HG03159 (cell line): Measurements from ENCODE around the gene ZNF439.
A peak's percentile ranks its signal among the peaks of the same experiment; 100 is the strongest.
"Not testable (repeated sequence)": the region's sequence is repeated elsewhere in the genome, so short reads cannot be mapped to it uniquely, and the experiment has no call there.

Experiments used
- ATAC-seq: cut with Tn5 transposase; IDR thresholded peaks from one replicate; pipeline ENCODE4 v1.9.1; 2021; ENCODE audit warnings: mild to moderate bottlenecking, moderate library complexity; ENCODE audit not compliant: unreplicated experiment

Gene ZNF439

DNA sequence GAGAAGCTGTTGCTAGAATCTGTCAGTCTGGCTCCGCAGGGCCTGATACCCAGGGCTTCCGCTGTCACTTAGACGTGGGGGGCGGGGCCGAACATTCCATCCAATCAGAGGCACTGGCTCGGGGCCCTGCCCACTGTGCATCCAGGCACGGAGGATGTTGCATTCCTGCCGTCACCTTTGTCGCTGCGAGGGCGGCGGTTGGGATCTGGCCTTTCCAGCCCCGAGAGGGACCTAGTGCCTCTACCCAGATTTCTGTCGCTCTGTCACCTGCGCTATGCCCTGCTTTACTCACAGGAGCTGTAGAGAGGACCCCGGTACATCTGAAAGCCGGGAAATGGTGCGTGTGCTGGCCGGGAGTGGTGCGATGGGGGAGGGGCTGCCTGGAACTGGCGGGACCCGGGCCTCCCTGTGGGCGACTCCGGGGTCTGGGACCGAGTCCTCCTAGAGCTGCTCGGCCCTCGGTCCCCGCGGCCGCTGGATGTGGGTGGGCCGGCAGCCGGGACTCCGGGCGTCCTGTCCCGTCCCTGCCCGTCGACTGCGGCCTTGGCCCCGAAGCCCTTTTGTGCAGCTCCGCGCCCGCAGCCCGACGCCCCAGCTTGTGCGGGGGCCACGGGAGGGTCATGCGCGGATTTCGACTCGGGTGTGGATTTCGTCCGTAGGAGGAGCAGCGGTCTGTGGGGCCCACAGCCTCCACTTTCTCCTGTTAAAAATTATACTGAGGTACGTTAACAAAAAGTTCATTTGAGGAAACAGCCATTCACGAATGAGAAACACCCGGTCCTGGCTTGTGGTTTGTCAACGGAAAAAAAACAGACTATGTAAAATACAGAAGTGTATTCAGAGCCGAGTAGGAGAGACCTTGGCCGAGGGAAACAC lies at the start of gene ZNF439:
ZNF439 (plus strand) TSS at position 133 of the 876 bp plus-strand sequence; CDS start at position 275, 142 bp downstream.
- no peak for ATAC-seq

DNA sequence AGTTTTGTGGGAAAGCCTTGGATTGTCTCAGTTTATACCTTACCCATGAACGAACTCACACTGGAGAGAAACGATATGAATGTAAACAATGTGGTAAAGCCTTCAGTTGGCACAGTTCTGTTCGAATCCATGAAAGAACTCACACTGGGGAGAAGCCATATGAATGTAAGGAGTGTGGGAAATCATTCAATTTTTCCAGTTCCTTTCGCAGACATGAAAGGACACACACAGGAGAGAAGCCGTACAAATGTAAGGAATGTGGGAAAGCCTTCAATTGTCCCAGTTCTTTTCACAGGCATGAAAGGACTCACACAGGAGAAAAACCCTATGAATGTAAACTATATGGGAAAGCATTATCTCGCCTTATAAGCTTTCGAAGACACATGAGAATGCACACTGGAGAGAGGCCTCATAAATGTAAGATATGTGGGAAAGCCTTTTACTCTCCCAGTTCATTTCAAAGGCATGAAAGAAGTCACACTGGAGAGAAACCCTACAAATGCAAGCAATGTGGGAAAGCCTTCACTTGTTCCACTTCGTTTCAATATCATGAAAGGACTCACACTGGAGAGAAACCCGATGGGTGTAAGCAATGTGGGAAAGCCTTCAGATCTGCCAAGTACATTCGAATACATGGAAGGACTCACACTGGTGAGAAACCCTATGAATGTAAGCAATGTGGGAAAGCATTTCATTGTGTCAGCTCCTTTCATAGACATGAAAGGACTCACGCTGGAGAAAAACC lies 42.0 kb upstream of the ZNF439 start:
- ATAC-seq = no peak

DNA sequence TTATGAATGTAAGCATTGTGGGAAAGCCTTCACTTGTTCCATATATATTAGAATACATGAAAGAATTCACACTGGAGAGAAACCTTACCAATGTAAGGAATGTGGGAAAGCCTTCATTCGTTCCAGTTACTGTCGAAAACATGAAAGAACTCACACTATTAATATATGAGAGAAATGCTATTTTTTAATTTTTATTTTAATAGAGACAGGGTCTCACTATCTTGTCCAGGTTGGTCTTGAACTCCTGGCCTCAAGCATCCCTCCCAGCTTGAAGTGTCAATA lies 41.5 kb upstream of the ZNF439 start:
- no peak for ATAC-seq

DNA sequence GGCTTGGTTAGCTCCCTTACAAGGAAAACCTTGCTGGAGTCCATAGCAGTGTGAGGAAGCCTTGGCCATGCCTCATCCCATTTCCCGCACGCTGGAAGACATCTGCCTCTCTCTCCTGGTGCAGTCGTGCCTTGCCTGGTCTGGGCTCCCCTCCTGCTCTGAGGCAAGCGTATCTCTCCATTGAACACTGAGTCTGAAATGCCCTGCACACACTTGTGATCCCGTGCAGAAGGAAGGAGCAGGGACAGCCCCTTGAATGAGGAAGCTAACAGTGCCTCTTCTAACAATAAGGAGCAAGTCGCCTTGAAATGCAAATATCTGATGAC lies 34.9 kb upstream of the ZNF439 start:
- ATAC-seq = peak; percentile 39

DNA sequence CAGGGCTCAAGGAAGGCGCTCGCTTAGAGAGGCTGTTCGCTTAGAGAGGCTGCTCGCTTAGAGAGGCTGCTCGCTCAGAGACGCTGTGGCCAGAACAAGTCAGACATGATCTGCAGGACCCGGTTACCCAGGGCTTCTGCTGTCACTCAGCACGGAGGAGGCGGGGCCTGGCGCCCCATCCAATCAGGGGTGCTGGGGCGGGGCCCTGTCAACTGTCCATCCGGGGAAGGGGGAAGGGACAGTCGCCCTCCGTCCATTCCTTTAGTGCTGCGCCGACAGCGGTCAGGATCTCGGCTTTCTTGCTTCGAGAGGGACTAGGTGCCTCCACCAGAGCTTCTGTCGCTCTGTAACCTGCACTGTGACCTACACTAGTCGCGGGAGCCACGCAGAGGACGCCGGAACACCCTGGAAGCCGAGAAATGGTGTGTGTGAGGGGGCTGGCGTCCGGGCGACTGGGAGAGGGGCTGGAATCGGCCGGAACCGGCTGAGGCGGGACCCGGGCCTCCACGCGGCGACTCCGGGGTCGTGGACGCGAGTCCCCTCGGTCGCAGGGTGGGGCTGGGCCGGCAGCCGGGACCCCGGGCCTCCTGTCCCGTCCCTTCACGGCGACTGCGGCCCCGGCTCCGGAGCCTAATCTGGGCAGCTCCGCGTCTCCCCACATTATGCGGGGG lies 34.4 kb upstream of the ZNF439 start, which contains the start of gene ZNF440:
ZNF440 (plus strand) TSS at position 245 of the 671 bp plus-strand sequence; CDS start at position 420, 175 bp downstream.
- peak; percentile 99 for ATAC-seq

DNA sequence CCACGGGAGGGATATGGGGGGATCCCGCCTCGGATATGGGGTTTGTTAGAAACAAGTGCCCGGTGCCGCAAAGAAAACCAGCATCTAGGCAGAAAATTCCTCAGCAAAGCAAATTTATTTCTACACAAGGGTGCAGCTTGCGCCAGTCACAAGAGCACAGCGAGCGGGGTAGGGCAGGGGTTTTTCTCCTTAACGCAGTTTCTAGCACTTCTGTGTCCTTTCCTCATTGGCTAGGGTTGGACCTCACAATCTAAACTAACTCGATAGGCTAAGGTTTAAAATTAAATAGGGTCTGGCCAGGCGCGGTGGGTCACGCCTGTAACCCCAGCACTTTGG lies 33.9 kb upstream of the ZNF439 start:
- ATAC-seq = no peak

DNA sequence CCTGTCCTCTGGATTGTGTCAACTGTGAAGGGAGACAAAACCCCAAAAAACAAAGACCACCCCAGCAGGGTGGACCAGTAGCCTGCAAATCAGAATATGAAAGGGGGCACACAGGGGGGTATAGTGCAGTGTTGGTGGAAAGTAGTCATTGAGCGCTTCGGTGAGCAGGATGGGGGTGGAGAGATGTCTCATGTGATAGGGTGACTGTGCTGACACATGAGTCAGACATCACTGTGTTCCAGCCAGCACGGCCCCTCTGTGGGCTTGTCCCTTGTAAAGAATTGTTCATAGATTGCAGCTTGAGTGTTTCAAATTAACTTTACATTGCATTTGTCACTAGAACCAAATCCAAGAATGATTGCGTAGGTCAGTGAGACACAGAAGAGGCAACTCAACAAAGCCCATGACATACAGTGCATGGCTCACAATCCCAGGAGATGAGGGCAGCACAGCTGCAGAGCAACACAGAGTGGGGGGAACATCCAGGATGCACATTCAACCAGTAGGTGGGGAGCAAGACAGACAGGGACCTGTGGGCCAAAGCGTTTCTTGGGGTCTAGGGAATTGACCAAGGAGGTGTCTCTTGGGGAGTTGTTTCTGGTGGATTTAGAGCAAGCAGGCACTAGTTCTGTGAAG lies 26.9 kb upstream of the ZNF439 start:
- no peak for ATAC-seq

DNA sequence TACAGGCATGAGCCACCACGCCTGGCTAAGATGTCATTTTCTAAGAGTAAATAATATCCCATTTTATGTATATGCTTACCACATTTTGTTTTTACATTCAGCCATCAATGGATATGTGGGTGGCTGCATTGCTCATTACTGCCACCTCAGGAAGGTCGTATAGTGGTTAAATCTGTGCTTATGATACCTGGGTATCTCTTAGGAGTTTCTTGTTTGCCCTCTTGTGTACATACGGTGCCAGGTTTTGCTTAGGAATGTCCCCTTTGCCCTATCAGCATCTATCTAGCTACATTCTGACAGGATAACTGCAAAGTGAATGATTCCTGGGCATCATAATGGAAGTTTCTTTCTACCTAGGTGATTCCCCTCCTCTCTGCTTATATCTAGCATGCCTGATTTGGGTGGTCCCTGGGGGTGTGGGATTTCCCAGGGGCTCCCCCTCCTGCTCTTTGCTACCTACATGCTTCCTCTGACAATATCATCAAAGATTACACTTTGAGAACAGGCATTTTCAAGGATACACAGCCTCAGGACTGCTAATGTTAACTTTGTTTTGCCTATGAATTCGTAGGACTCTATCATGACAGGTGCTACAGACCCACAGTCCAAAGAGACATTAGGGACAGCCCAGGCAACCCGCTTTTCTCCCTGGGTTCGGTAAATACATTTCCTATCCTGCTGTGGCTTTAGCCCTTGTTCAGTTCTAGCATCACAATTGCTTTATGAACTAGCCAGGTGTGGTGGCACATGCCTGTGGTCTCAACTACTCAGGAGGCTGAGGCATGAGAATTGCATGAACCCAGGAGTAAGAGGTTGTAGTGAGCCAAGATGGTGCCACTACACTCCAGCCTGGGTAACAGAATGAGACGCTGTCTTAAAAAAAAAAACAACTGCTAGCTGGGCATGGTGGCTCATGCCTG lies 19.3 kb upstream of the ZNF439 start:
- ATAC-seq = not testable (repeated sequence)

DNA sequence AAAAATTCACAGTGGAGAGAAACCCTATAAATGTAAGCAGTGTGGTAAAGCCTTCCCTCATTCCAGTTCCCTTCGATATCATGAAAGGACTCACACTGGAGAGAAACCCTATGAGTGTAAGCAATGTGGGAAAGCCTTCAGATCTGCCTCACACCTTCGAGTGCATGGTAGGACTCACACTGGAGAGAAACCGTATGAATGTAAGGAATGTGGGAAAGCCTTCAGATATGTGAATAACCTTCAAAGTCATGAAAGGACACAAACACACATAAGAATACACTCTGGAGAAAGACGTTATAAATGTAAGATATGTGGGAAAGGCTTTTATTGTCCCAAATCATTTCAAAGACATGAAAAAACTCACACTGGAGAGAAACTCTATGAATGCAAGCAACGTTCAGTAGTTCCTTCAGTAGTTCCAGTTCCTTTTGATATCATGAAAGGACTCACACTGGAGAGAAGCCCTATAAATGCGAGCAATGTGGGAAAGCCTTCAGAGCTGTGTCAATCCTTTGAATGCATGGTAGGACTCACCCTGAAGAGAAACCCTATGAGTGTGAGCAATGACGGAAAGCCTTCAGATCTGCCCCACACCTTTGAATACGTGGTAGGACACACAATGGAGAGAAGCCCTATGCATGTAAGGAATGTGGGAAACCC lies 16.1 kb upstream of the ZNF439 start:
- no peak for ATAC-seq

DNA sequence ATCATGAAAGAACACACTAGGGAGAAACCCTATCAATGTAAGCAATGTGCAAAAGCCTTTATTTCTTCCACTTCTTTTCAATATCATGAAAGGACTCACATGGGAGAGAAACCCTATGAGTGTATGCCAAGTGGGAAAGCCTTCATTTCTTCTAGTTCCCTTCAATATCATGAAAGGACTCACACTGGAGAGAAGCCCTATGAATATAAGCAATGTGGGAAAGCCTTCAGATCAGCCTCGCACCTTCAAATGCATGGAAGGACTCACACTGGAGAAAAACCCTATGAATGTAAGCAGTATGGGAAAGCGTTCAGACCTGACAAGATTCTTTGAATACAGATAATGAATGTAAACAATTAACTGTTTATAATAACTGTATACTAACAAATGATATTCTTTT lies 15.0 kb upstream of the ZNF439 start:
- no peak for ATAC-seq

DNA sequence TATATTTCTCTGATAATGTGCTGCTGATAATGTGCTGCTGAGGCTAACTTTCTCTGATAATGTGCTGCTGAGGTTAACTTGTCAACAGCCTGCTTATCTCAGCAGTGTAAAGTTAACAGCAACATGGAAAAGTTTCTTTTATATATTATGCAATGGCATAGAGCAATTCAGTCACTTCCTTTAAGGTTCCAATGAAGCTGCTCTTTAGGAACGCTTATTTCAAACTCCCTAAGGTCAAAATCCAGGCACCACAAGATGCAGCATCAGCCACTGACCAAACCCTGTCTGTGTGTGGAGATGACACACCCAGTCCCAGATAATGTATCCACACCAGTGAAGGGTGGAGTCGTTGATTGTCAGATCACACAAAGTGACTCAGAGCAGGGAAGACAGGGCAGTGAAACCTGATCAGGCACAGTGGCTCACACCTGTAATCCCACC lies 12.9 kb upstream of the ZNF439 start:
- not testable (repeated sequence) for ATAC-seq

DNA sequence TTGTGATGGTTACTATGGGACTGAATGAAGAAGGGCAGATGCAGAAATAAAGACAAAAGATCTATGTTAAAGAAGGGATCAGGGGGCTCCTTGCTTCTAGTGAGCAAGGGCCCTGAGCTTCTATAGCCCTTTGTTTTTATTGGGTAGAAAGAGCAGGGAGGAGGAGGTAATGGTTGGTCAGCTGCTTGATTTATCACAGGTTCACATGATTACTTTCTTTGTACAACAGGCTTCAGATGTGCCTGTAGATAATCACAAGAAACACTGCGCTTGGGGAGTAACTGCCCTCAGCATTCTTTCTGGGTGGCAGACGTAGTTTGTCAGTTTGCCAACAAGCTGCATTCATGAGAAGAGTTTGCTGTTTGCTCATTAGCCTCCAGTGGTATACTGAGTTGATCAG lies 4.8 kb upstream of the ZNF439 start:
- ATAC-seq = no peak

DNA sequence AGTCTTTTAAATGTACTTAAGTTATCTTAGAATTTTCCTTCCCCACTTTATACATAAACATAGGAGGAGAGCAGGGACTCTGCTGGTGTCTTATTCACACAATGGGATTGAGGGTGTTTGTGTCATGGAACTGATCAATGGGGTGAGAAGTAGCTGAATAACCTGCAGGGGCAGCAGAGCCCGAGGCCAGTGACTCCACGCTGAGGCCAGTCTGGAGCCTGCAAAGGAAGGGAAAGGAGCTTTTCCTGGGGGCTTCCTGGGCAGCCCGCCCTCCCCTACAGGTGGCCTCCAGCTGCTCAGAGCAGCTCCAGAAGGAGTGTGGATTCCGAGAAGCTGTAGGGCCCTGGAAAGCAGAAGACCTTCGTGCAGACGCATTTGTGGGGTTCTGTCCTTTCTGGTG lies 911 bp upstream of the ZNF439 start:
- ATAC-seq = not testable (repeated sequence)

DNA sequence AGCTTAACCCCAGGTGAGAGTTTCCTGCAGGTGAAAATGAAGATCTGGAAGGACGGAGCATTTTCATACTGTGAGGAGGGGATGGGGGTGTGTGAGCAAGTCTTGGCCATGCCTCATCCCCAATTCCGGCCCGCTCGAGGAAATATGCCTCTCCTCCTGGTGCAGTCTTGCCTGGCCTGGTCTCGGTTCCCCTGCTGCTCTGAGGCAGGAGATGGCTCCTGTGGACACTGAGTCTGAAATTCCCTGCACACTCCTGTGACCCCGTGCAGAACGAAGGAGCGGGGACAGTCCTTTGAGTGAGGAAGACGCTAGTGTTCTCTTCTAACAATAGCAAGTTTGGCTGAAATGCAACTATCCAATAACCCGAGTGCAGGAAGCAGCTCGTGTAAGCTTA lies 329 bp upstream of the ZNF439 start:
- no peak for ATAC-seq

DNA sequence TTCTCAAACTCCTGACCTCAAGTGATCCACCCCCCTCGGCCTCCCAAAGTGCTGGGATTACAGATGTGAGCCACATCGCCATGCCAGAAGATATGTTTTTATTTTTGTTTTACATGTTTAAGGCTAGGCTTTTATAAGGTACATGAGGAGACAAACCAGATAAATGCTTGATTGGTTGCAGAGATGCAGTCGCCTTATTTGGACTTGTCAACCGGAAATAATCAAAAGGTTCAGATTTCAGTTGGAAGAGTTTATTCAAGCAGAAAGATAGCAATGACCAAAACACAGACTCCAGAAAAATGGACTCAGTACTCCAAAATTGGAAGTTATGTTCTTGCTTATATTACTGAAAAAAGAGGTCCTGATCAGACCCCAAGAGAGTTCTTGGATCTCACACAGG lies 1.8 kb downstream of the ZNF439 start:
- not testable (repeated sequence) for ATAC-seq

DNA sequence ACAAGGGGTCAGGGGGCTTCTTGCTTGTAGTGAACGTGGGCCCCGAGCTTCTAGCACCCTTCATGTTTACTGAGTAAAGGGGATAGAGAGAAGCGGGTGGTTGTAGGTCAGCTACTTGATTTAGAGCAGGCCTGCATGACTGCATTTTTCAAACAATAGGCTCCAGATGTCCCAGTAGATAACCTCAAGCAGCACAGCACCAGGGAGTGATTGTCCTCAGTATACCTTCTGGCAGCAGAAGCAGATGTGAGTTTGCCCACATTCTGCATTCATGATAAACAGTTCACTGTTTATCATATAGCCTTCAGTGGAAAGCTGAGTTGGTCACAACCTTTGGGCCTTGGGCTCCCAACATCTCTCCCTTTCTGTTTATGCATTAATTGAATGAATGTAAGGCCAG lies 4.8 kb downstream of the ZNF439 start:
- no peak for ATAC-seq

DNA sequence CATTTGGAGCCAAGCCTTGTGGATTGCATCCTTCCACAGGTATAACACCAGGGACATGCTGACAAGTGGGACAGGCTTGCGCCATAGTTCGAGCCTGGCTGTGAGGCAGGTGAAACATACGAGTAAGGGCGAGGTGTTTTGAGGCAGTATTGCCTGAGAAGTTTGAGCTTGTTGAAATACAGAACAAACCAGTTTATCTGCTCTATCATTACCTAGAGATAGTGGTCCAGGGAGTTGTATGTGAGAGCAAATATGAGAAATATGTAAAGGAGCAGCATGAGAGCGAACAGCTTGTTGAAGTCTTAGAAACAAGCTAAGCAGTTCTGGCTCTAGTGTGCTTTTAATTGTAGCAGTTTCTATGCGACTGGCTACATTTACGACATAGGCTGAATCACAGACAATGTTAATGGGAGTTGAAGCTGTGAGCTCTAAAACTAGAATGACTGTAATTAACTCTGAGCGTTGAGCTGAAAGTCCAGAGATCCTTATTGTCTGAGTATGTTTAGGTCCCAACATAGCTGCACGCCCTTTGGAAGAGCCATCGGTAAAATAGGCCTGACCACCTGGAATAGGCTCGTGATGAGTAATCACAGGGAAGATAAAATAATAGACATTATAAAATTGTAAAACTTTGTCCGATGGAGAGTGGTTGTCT lies 8.2 kb downstream of the ZNF439 start:
- no peak for ATAC-seq

DNA sequence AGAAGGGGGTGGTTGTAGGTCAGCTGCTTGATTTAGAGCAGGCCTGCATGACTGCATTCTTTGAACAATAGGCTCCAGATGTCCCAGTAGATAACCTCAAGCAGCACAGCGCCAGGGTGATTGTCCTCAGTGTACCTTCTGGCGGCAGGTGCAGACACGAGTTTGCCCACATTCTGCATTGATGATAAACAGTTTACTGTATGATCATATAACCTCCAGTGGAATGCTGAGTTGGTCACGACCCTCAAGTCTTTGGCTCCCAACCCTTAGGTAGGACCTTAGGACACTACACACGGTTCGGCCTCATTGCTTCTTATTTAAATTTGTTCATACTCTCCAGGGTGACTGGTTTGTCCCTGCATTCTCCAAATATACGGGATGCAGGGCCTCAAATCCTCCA lies 12.2 kb downstream of the ZNF439 start:
- ATAC-seq = no peak

DNA sequence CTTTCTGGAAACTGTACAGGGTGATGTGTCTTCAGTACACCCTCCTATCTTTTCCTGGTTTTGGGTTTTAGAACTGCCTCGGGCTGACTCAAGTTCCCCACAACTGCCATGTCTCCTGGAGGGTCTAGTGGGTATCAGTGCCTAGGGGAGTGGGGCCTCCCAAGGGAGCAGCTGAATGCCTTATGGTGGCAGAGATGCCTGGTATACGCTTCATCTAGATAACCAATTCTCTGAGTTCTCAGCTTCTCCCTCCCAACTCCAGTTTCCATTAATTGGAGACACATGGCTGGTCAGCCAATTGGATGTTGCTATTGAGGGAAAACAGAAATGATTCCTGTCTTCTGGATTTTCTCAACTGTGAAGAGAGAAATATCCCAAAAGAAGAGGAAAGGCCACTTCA lies 12.8 kb downstream of the ZNF439 start:
- no peak for ATAC-seq
